K562 (cell line): Measurements from ENCODE around the gene PI16. TPM values are rescaled to one million over a fixed set of nuclear protein-coding genes. Genes with fewer than 3 reads are reported as not detected.

Experiments
- CXXC5 ChIP-seq: fragments of 250-450 bp; sonication (Bioruptor Pico); IDR thresholded peaks from 2 replicates; pipeline ENCODE4 v1.8.0; 2022; ENCODE audit warnings: inconsistent platforms, mild to moderate bottlenecking, moderate library complexity
- FOXA3 ChIP-seq, 2 experiments: fragments of 450-650 bp in 1 of 2; sonication (generic) in 1 of 2; formaldehyde crosslinking; IDR thresholded peaks in 1 of 2; conservative IDR thresholded peaks in 1 of 2; 2 replicates each; pipeline versions ENCODE4 v1.4.0 to v1.8.0; 2020 to 2022; ENCODE audit warnings: mild to moderate bottlenecking in 2 of 2, missing genetic modification reagents in 1 of 2
- HES1 ChIP-seq: fragments of 450-650 bp; IDR thresholded peaks from 2 replicates; pipeline ENCODE4 v1.6.1; 2016; ENCODE audit warnings: low read depth, mild to moderate bottlenecking, moderate library complexity
- MYNN ChIP-seq, 2 experiments: sonication (generic); formaldehyde crosslinking in 1 of 2; IDR thresholded peaks; 2 replicates each; pipeline versions ENCODE4 v1.5.0 to v1.6.1; 2016 to 2020; ENCODE audit warnings: antibody characterized with exemption in 1 of 2, missing genetic modification reagents in 1 of 2
- NFIC ChIP-seq: fragments of 450-650 bp; IDR thresholded peaks from 2 replicates; pipeline ENCODE4 v1.6.1; 2017; ENCODE audit warnings: mild to moderate bottlenecking, inconsistent platforms
- PRDM10 ChIP-seq: fragments of 450-650 bp; IDR thresholded peaks from 2 replicates; pipeline ENCODE4 v1.6.1; 2018; ENCODE audit not compliant: partially characterized antibody
- TOE1 ChIP-seq, 2 experiments: fragments of 450-650 bp in 1 of 2; sonication (generic) in 1 of 2; formaldehyde crosslinking in 1 of 2; IDR thresholded peaks; 2 replicates each; pipeline versions ENCODE4 v1.7.1 to v1.8.0; 2016 to 2022; ENCODE audit warnings: borderline replicate concordance in 2 of 2, mild to moderate bottlenecking in 2 of 2, antibody characterized with exemption in 1 of 2, inconsistent platforms in 1 of 2, low read depth in 1 of 2, missing genetic modification reagents in 1 of 2, moderate library complexity in 1 of 2
- ZBTB40 ChIP-seq, 2 experiments: fragments of 450-650 bp in 1 of 2; sonication (generic) in 1 of 2; formaldehyde crosslinking in 1 of 2; IDR thresholded peaks; 2 replicates each; pipeline versions ENCODE4 v1.7.1 to v1.9.0; 2016 to 2022; ENCODE audit warnings: inconsistent platforms in 1 of 2, mild to moderate bottlenecking in 1 of 2, missing genetic modification reagents in 1 of 2
- ZNF263 ChIP-seq: sonication (generic); formaldehyde crosslinking; IDR thresholded peaks from 2 replicates; pipeline ENCODE4 v1.8.0; 2022; ENCODE audit warnings: mild to moderate bottlenecking, missing genetic modification reagents, borderline replicate concordance
- polyA plus RNA-seq, 8 experiments: library from polyadenylated mRNA; depleted of rRNA in 4 of 8; stranded (reverse) in 5 of 8; unstranded in 3 of 8; fragments of >200 nt; fragmentation: Nextera tagmentation in 2 of 8; fragmentation: Illumina TruSeq in 1 of 8; extraction: Ambion mirVana in 2 of 8; extraction: Trizol in 1 of 8; gene quantifications; 2 replicates each; pipeline versions ENCODE4 v1.2.1 to v1.2.3, GENCODE V29; 2011 to 2014; ENCODE audit warnings: inconsistent platforms in 1 of 8, missing spikeins in 1 of 8
- total RNA-seq, 7 experiments: library from RNA; depleted of rRNA in 6 of 7; stranded (reverse); fragments of >200 nt in 6 of 7; fragmentation: Illumina TruSeq in 2 of 7; extraction: Trizol in 2 of 7; gene quantifications; 2 replicates each; pipeline versions ENCODE4 v1.2.1 to v1.2.3, GENCODE V29; 2011 to 2021; ENCODE audit warnings: low replicate concordance in 1 of 7

Gene PI16
- total and polyA plus RNA-seq, 9 of the 15 experiments (the other 6 are each of a cell fraction or from before 2014, with no cell fraction given), result 0.06 to 0.18 TPM; not detected in 7

- no peak for TF ChIP-seq ZBTB40 (IDR thresholded peaks at IDR 0.05)
- no peak for TF ChIP-seq ZBTB40 (CRISPR knock-in tag; IDR thresholded peaks at IDR 0.05)
- TF ChIP-seq HES1, result peak; percentile 96
- peak; percentile 73 for TF ChIP-seq MYNN (IDR thresholded peaks at IDR 0.05)
- no peak for TF ChIP-seq MYNN (CRISPR knock-in tag; IDR thresholded peaks at IDR 0.05)
- TF ChIP-seq NFIC, result peak; percentile 85
- TF ChIP-seq FOXA3 (CRISPR knock-in tag; conservative IDR thresholded peaks at IDR 0.05 in 1 of 2, IDR thresholded peaks at IDR 0.05 in 1 of 2), result peak in 1 of 2 experiments; percentile 50; a peak in 1 of 4 replicates
- peak; percentile 45; the same call in 1 of the 2 replicates for TF ChIP-seq TOE1 (IDR thresholded peaks at IDR 0.05; ENCODE audit: borderline replicate concordance)
- 0 out of 2 replicates have a peak, but pooled peaks have one; percentile 23 for TF ChIP-seq TOE1 (CRISPR knock-in tag; IDR thresholded peaks at IDR 0.05; ENCODE audit: borderline replicate concordance, low read depth)
- TF ChIP-seq PRDM10, result peak; percentile 14
- TF ChIP-seq ZNF263 (CRISPR knock-in tag), result no peak
- TF ChIP-seq CXXC5 (CRISPR knock-in tag), result peak; percentile 53; the same call in 1 of the 2 replicates
Measured at GRCh38 chr6:36954262-36954931, at the start of gene PI16 (continued).
